Ovary (tissue), 3 donors: Measurements from ENCODE around the gene PFDN4.

Experiments
- POLR2A ChIP-seq: fragments of 450-650 bp; IDR thresholded peaks from one replicate; pipeline ENCODE4 v1.6.1; 2017; ENCODE audit warnings: antibody characterized with exemption, mild to moderate bottlenecking, moderate library complexity
- TF ChIP-seq, protein P1 (sequence below), 3 donors: fragments of 450-650 bp in 2 of 3; fragments of 200-600 bp in 1 of 3; IDR thresholded peaks; one replicate each; pipeline versions ENCODE4 v1.5.1 to v1.8.0; 2016 to 2022; ENCODE audit warnings: antibody characterized with exemption in 3 of 3, mild to moderate bottlenecking in 1 of 3
- donor health status: DM: no; HTN: no; CAD: no.

DNA sequence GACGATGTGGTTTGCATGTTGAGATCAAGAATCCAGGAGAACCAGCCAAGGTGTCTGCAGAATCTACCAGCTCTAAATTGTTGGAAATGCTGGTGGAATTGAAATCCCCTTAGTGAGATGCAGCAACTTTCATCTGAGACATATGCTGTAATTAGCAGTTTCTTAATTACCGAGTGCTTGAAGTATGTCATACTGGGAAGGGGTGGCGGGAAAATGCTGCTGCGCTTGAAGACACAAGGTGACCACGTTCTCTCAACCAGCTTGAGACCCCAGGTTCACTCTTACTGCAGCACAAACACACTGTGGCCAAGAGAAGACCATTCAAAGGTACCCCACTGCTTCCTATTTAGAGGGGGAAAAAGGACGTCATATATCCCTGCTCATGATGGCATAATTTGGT, 59.0 kb downstream of the PFDN4 start:
- no peak for TF ChIP-seq POLR2A
- TF ChIP-seq, protein P1, sequence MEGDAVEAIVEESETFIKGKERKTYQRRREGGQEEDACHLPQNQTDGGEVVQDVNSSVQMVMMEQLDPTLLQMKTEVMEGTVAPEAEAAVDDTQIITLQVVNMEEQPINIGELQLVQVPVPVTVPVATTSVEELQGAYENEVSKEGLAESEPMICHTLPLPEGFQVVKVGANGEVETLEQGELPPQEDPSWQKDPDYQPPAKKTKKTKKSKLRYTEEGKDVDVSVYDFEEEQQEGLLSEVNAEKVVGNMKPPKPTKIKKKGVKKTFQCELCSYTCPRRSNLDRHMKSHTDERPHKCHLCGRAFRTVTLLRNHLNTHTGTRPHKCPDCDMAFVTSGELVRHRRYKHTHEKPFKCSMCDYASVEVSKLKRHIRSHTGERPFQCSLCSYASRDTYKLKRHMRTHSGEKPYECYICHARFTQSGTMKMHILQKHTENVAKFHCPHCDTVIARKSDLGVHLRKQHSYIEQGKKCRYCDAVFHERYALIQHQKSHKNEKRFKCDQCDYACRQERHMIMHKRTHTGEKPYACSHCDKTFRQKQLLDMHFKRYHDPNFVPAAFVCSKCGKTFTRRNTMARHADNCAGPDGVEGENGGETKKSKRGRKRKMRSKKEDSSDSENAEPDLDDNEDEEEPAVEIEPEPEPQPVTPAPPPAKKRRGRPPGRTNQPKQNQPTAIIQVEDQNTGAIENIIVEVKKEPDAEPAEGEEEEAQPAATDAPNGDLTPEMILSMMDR (IDR thresholded peaks at IDR 0.05) = no peak
